ENCODE measurements around the gene RPL27A. TPM values are rescaled to one million over a fixed set of nuclear protein-coding genes. Genes with fewer than 3 reads are reported as not detected.

Gene RPL27A
- total RNA-seq, 2 donors from 2014 or later: 1,114 to 1,791 TPM

- Mint-ChIP-seq H3K9me3 (no peaks in the 10 kb centered on the region), H3K4me1 (peaks cover 45% of the 10 kb centered on the region), H3K4me3 (no peak overlapping the region), H3K36me3 (ENCODE audit: low read depth) (peaks cover 24% of the 10 kb centered on the region), H3K27ac (no peak overlapping the region), H3K27me3 (ENCODE audit: insufficient read depth) (no peaks in the 10 kb centered on the region)
- no peak for TF ChIP-seq CTCF (conservative IDR thresholded peaks at IDR 0.05)
- H3K4me1 ChIP-seq (ENCODE audit: control insufficient read depth, insufficient read depth, low read length): peaks cover 29% of the 10 kb centered on the region
- no peak overlapping the region for H3K27ac ChIP-seq (ENCODE audit: low read depth, low read length)
- H3K9ac ChIP-seq (ENCODE audit: extremely low read depth, low read length, poor library complexity, severe bottlenecking): no peak overlapping the region
- H3K36me3 ChIP-seq (ENCODE audit: control insufficient read depth, insufficient read depth, low read length): peaks cover 89% of the 10 kb centered on the region
- no peak overlapping the region for H3K4me3 ChIP-seq (ENCODE audit: low read length)
- H3K27me3 ChIP-seq (ENCODE audit: control insufficient read depth, insufficient read depth, low read length, poor library complexity, severe bottlenecking): no peaks in the 10 kb centered on the region
- WGBS, 2 experiments (ENCODE audit: insufficient coverage in 1 of 2, insufficient read length in 1 of 2): 86 to 89% methylated on average over 3 to 4 of the region's 4 CpGs
- no peaks in the 10 kb centered on the region for H3K9me3 ChIP-seq (ENCODE audit: control insufficient read depth, low read length)
- DNase-seq: no peak
Observed at GRCh38 chr11:8728563-8728962, 46.0 kb downstream of the RPL27A start.

- Histone ChIP-seq H3K36me3 (ENCODE audit: control insufficient read depth, insufficient read depth, low read length) (peaks cover 85% of the 10 kb centered on the region), H3K9me3 (ENCODE audit: control insufficient read depth, low read length) (no peaks in the 10 kb centered on the region), H3K9ac (ENCODE audit: extremely low read depth, low read length, poor library complexity, severe bottlenecking) (no peak overlapping the region), H3K4me1 (ENCODE audit: control insufficient read depth, insufficient read depth, low read length) (peaks cover 29% of the 10 kb centered on the region), H3K27me3 (ENCODE audit: control insufficient read depth, insufficient read depth, low read length, poor library complexity, severe bottlenecking) (no peaks in the 10 kb centered on the region), H3K27ac (ENCODE audit: low read depth, low read length) (no peak overlapping the region), H3K4me3 (ENCODE audit: low read length) (no peak overlapping the region)
- Mint-ChIP-seq H3K4me1 (peaks cover 47% of the 10 kb centered on the region), H3K27ac (no peak overlapping the region), H3K27me3 (ENCODE audit: insufficient read depth) (no peaks in the 10 kb centered on the region), H3K36me3 (ENCODE audit: low read depth) (peaks cover 22% of the 10 kb centered on the region), H3K9me3 (no peaks in the 10 kb centered on the region), H3K4me3 (no peak overlapping the region)
- no peak for TF ChIP-seq CTCF (conservative IDR thresholded peaks at IDR 0.05)
- WGBS, 2 experiments (ENCODE audit: insufficient coverage in 1 of 2, insufficient read length in 1 of 2): 90% methylated on average over 6 of the region's 6 CpGs; no CpG with 5 or more reads in 1 of the 2 experiments
- DNase-seq: no peak
Observed at GRCh38 chr11:8729067-8729466, 46.5 kb downstream of the RPL27A start.

- H3K4me3 ChIP-seq (ENCODE audit: low read length): no peak overlapping the region
- H3K9me3 ChIP-seq (ENCODE audit: control insufficient read depth, low read length): no peaks in the 10 kb centered on the region
- H3K36me3 ChIP-seq (ENCODE audit: control insufficient read depth, insufficient read depth, low read length): peaks cover 77% of the 10 kb centered on the region
- Mint-ChIP-seq H3K36me3 (ENCODE audit: low read depth) (peaks cover 22% of the 10 kb centered on the region), H3K4me1 (peaks cover 43% of the 10 kb centered on the region), H3K27ac (no peak overlapping the region), H3K9me3 (no peaks in the 10 kb centered on the region), H3K4me3 (no peak overlapping the region), H3K27me3 (ENCODE audit: insufficient read depth) (no peaks in the 10 kb centered on the region)
- no peak overlapping the region for H3K27ac ChIP-seq (ENCODE audit: low read depth, low read length)
- no peak overlapping the region for H3K9ac ChIP-seq (ENCODE audit: extremely low read depth, low read length, poor library complexity, severe bottlenecking)
- peak; percentile 67 for DNase-seq
- peaks cover 21% of the 10 kb centered on the region for H3K4me1 ChIP-seq (ENCODE audit: control insufficient read depth, insufficient read depth, low read length)
- TF ChIP-seq CTCF (conservative IDR thresholded peaks at IDR 0.05): peak; percentile 53
- 96 to 97% methylated on average over 21 to 38 of the region's 38 CpGs for WGBS, 2 experiments (ENCODE audit: insufficient coverage in 1 of 2, insufficient read length in 1 of 2)
- H3K27me3 ChIP-seq (ENCODE audit: control insufficient read depth, insufficient read depth, low read length, poor library complexity, severe bottlenecking): no peaks in the 10 kb centered on the region
Observed at GRCh38 chr11:8729837-8730696, 47.5 kb downstream of the RPL27A start.

Measured in endodermal cell (in vitro differentiated cells).